ENCODE results near the gene CENPO. TPM values are rescaled to one million over a fixed set of nuclear protein-coding genes. Genes with fewer than 3 reads are reported as not detected.

CENPO gene
- total RNA-seq, 1 experiment from 2014 or later: 27.9 TPM

DNA sequence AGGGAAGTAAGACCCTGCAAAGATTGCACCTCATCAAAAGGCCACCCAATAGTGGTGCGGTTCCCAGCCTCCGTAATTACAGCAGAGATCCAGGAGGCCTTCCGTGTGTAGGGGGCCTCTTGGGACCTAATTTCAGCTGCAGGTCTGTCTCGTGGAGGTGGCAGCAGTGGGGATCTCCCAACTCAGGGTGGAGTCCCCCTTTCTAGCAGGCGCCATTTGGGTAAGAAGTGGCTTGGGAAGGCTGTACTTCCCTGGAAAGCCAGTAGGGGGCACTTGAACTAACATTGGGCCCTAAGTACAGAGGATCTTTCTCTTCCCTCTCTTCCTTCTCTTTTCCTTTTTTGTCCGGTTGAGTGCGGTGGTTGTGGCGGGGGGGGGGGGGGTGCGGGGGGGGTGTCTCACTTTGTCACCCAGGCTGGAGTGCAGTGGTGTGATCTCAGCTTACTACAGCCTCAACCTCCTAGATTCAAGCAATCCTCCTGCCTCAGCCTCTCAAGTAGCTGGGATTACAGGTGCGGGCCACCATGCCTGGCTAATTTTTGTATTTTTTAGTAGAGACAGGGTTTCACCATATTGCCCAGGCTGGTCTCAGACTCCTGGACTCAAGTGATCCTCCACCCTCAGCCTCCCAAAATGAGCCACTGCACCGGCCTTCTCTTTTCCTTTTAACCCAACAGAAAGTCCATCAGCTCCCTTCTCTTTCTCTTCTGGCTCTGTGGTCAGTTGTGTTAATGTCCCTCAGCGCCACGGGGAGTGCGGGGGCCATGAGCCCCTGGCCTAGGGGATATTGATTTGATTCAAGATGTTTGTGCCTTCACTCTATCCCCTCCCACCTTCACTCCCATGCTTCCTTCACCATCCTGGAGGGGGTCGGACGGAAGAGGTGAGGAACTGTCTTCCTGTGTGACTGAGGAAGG is 32.0 kb downstream of the CENPO start:
- Histone ChIP-seq H3K4me3 (replicated peaks in 1 of 2; ENCODE audit: low read depth in 1 of 2, low read length in 2 of 2) (no peak overlapping the region), H3K9ac (ENCODE audit: low read length) (no peak overlapping the region), H3K36me3 (ENCODE audit: control insufficient read depth in 1 of 2, insufficient read depth in 2 of 2, low read length in 2 of 2) (peaks cover 8 to 31% of the 10 kb centered on the region in 2 experiments; a peak in 2 of 4 replicates), H3K9me3 (ENCODE audit: control insufficient read depth in 1 of 2, insufficient read depth in 1 of 2, low read depth in 1 of 2, low read length in 2 of 2) (no peaks in the 10 kb centered on the region), H4K20me1 (ENCODE audit: insufficient read depth) (no peaks in the 10 kb centered on the region), H3K4me2 (ENCODE audit: low read length) (no peak overlapping the region), H3K27me3 (ENCODE audit: insufficient read depth, low read length) (no peaks in the 10 kb centered on the region), H3K79me2 (ENCODE audit: insufficient read depth, low read length) (no peaks in the 10 kb centered on the region), H2AFZ (ENCODE audit: low read depth, low read length, poor library complexity, severe bottlenecking) (no peak overlapping the region), H3K27ac (ENCODE audit: low read depth, low read length) (0 out of 2 replicates have a peak overlapping the region, but pooled peaks have one; percentile 17), H3K4me1 (ENCODE audit: control insufficient read depth in 1 of 2, insufficient read depth in 2 of 2, low read length in 2 of 2) (no peaks in the 10 kb centered on the region), H3K9me2 (ENCODE audit: insufficient read depth) (no peaks in the 10 kb centered on the region)
- POLR2A ChIA-PET: no interaction called here
- 0 out of 2 replicates have a peak, but pooled peaks have one; percentile 21 for ATAC-seq
- intact Hi-C loops (cut with micrococcal nuclease): loop anchor here (5.0 kb wide), 1 partner anchor 372 kb away; no protein-coding TSS in a partner anchor
- RAD21 ChIA-PET (ENCODE audit: low non-redundant PET in 1 of 2, low total read pairs in 2 of 2, uncharacterized antibody in 2 of 2, unreplicated experiment in 2 of 2): no interaction called here
- TF ChIP-seq, protein P1, sequence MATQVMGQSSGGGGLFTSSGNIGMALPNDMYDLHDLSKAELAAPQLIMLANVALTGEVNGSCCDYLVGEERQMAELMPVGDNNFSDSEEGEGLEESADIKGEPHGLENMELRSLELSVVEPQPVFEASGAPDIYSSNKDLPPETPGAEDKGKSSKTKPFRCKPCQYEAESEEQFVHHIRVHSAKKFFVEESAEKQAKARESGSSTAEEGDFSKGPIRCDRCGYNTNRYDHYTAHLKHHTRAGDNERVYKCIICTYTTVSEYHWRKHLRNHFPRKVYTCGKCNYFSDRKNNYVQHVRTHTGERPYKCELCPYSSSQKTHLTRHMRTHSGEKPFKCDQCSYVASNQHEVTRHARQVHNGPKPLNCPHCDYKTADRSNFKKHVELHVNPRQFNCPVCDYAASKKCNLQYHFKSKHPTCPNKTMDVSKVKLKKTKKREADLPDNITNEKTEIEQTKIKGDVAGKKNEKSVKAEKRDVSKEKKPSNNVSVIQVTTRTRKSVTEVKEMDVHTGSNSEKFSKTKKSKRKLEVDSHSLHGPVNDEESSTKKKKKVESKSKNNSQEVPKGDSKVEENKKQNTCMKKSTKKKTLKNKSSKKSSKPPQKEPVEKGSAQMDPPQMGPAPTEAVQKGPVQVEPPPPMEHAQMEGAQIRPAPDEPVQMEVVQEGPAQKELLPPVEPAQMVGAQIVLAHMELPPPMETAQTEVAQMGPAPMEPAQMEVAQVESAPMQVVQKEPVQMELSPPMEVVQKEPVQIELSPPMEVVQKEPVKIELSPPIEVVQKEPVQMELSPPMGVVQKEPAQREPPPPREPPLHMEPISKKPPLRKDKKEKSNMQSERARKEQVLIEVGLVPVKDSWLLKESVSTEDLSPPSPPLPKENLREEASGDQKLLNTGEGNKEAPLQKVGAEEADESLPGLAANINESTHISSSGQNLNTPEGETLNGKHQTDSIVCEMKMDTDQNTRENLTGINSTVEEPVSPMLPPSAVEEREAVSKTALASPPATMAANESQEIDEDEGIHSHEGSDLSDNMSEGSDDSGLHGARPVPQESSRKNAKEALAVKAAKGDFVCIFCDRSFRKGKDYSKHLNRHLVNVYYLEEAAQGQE (IDR thresholded peaks at IDR 0.05; ENCODE audit: low read depth): no peak
- TF ChIP-seq CEBPB (IDR thresholded peaks at IDR 0.05; ENCODE audit: low read depth) (no peak), POLR2A (IDR thresholded peaks at IDR 0.05; ENCODE audit: borderline replicate concordance, extremely low read depth, insufficient read depth, insufficient read length) (no peak), RAD21 (IDR thresholded peaks at IDR 0.05; ENCODE audit: low read depth) (0 out of 2 replicates have a peak, but pooled peaks have one; percentile 7), ZNF274 (IDR thresholded peaks at IDR 0.05; ENCODE audit: low read depth, low read length) (no peak), FOSL1 (IDR thresholded peaks at IDR 0.05; ENCODE audit: low read depth) (no peak)
- TF ChIP-seq, protein P2, sequence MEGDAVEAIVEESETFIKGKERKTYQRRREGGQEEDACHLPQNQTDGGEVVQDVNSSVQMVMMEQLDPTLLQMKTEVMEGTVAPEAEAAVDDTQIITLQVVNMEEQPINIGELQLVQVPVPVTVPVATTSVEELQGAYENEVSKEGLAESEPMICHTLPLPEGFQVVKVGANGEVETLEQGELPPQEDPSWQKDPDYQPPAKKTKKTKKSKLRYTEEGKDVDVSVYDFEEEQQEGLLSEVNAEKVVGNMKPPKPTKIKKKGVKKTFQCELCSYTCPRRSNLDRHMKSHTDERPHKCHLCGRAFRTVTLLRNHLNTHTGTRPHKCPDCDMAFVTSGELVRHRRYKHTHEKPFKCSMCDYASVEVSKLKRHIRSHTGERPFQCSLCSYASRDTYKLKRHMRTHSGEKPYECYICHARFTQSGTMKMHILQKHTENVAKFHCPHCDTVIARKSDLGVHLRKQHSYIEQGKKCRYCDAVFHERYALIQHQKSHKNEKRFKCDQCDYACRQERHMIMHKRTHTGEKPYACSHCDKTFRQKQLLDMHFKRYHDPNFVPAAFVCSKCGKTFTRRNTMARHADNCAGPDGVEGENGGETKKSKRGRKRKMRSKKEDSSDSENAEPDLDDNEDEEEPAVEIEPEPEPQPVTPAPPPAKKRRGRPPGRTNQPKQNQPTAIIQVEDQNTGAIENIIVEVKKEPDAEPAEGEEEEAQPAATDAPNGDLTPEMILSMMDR (IDR thresholded peaks at IDR 0.05 in 2 of 3, conservative IDR thresholded peaks at IDR 0.05 in 1 of 3; ENCODE audit: borderline replicate concordance in 1 of 3, insufficient read depth in 1 of 3, low read depth in 2 of 3, low read length in 2 of 3): peak in 2 of 3 experiments; percentile 66 to 81; a peak in 4 of 6 replicates
- peak; percentile 10 for DNase-seq (ENCODE audit: low read depth, low spot score)
- no TSS peak for BruUV-seq (replicated peaks)
- CTCF ChIA-PET: interaction anchor here (0.8 to 3.9 kb wide), 3 partner anchors 338 to 415 kb away, joined by 3 to 54 read pairs (median 38); no protein-coding TSS in a partner anchor
